SK-N-MC (cell line): Measurements from ENCODE around the gene RAP1GAP.

Experiments used
- DNase-seq: peaks from one replicate; pipeline ENCODE4 v3.0.0-alpha.2; 2011; ENCODE audit warnings: low read depth, low spot score
- H3K27ac ChIP-seq: fragments of 200-600 bp; sonication (generic); 2 replicates; pipeline ENCODE4 v1.5.1; 2016; ENCODE audit warnings: mixed run types
- H3K36me3 ChIP-seq: fragments of 200-600 bp; sonication (generic); 2 replicates; pipeline ENCODE4 v1.6.1; 2017; ENCODE audit warnings: antibody characterized with exemption, low read length, mixed read lengths; ENCODE audit not compliant: insufficient read depth
- H3K4me3 ChIP-seq: fragments of 200-600 bp; sonication (generic); 2 replicates; pipeline ENCODE4 v1.5.1; 2016
- H3K9ac ChIP-seq: fragments of 200-600 bp; sonication (generic); 2 replicates; pipeline ENCODE4 v1.8.0; 2017; ENCODE audit warnings: mixed run types, mixed read lengths; ENCODE audit not compliant: insufficient read length
- H3K9me3 ChIP-seq: fragments of 200-600 bp; sonication (generic); 2 replicates; pipeline ENCODE4 v1.6.1; 2017; ENCODE audit warnings: low read depth, mild to moderate bottlenecking, antibody characterized with exemption, low read length, moderate library complexity, mixed read lengths
- EZH2 ChIP-seq: fragments of 200-600 bp; sonication (generic); IDR thresholded peaks from one replicate; pipeline ENCODE4 v1.6.1; 2017; ENCODE audit warnings: antibody characterized with exemption
- FOXP2 ChIP-seq: optimal IDR thresholded peaks from 2 replicates; pipeline ENCODE3; 2011; ENCODE audit warnings: mild to moderate bottlenecking, moderate library complexity; ENCODE audit not compliant: insufficient read depth; ENCODE audit errors: extremely low read length, control extremely low read depth
- POLR2AphosphoS5 ChIP-seq: IDR thresholded peaks from 2 replicates; pipeline ENCODE4 v1.6.1; 2012; ENCODE audit warnings: mild to moderate bottlenecking, low read depth, low read length, borderline replicate concordance

The RAP1GAP gene

GRCh38 chr1:21574466-21575151 is 94.5 kb downstream of the RAP1GAP start:
- TF ChIP-seq POLR2AphosphoS5 (no peak), FOXP2 (no peak), EZH2 (no peak)
- H3K9me3 ChIP-seq = no peaks in the 10 kb centered on the region
- H3K27ac ChIP-seq = no peak overlapping the region
- DNase-seq = no peak
- H3K4me3 ChIP-seq = no peak overlapping the region
- H3K36me3 ChIP-seq = no peaks in the 10 kb centered on the region
- no peak overlapping the region for H3K9ac ChIP-seq

DNA sequence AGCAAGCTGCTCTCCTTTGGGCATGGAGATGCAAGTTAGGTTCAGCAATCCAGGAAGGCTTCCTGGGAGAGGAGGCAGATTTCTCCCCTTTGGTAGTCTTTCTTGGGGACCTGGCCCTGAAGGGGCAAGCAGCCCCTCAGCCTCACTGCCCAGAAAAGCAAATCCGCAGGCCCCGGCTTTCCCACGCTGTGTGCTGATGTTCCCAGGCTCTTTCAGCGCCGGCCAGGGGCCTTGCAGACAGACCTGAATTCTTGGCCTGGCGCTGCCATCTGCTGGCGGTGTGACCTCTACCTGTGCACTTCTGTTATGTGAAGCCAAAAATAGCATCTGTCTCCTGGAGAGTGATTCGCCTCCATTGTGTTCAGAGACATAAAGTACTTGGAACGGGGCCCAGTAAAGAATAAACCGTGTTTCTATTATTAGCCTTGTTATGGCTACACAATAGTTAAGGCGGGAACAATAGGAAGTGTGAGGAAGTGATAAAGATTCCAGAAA is 95.1 kb downstream of the RAP1GAP start:
- no peak for DNase-seq
- no peak overlapping the region for H3K27ac ChIP-seq
- TF ChIP-seq FOXP2 (no peak), POLR2AphosphoS5 (no peak), EZH2 (no peak)

GRCh38 chr1:21573475-21573874 is 95.7 kb downstream of the RAP1GAP start:
- no peak for DNase-seq

More for the DNA sequence above, 95.1 kb downstream of the RAP1GAP start:
- Histone ChIP-seq H3K4me3 (no peak overlapping the region), H3K9me3 (no peaks in the 10 kb centered on the region), H3K36me3 (no peaks in the 10 kb centered on the region), H3K9ac (no peak overlapping the region)

DNA sequence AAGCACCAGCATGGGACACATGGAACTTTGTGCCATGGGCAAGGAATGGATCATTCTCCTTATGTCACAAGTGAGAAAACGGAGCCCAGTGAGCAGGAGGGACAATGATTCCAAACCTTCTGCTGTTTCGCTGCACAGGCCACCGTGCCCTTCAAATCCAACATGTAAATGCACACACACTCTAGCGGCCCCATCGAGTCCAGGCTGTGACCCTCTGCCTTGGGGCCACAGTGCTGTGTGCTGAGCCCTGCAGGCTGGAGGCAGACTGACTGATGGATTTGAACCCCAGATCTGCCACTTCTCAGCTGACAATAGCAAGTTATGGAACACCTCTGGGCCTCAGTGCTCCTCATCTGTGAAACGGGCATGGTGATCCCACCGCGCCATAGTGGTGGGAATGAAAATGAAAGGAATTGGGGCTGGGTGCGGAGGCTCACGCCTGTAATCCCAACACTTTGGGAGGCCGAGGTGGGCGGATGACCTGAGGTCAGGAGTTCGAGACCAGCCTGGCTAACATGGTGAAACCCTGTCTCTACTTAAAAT is 96.4 kb downstream of the RAP1GAP start:
- TF ChIP-seq EZH2 (no peak), FOXP2 (no peak), POLR2AphosphoS5 (no peak)
- H3K36me3 ChIP-seq = no peaks in the 10 kb centered on the region
- DNase-seq = no peak

More at GRCh38 chr1:21573475-21573874, 95.7 kb downstream of the RAP1GAP start:
- Histone ChIP-seq H3K36me3 (no peaks in the 10 kb centered on the region), H3K9me3 (no peaks in the 10 kb centered on the region), H3K4me3 (no peak overlapping the region), H3K9ac (no peak overlapping the region), H3K27ac (no peak overlapping the region)
- TF ChIP-seq EZH2 = no peak
- TF ChIP-seq FOXP2 = no peak
- no peak for TF ChIP-seq POLR2AphosphoS5

DNA sequence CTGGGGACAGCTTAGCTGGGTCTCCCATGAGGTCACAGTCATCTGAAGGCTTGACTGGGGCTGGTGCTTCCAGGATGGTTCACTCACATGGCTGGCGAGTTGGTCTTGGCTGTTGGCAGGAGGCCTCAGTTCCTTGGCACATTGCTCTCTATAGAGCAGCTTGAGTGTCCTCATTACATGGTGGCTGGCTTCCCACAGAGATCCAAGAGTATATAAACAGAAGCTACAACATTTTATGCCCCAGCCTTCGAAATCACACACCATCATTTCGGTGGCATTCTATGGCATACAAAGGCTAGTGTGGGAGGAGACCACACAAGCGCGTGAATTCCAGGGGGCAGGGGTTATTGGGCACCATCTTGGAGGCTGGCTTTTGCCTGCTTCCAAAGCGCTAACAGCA is 96.9 kb downstream of the RAP1GAP start:
- Histone ChIP-seq H3K9ac (no peak overlapping the region), H3K36me3 (no peaks in the 10 kb centered on the region), H3K27ac (no peak overlapping the region), H3K4me3 (no peak overlapping the region), H3K9me3 (no peaks in the 10 kb centered on the region)
- no peak for DNase-seq
- TF ChIP-seq EZH2 = no peak
- no peak for TF ChIP-seq FOXP2
- no peak for TF ChIP-seq POLR2AphosphoS5

More for the DNA sequence above, 96.4 kb downstream of the RAP1GAP start:
- H3K9me3 ChIP-seq = no peaks in the 10 kb centered on the region
- no peak overlapping the region for H3K4me3 ChIP-seq
- no peak overlapping the region for H3K27ac ChIP-seq
- no peak overlapping the region for H3K9ac ChIP-seq

DNA sequence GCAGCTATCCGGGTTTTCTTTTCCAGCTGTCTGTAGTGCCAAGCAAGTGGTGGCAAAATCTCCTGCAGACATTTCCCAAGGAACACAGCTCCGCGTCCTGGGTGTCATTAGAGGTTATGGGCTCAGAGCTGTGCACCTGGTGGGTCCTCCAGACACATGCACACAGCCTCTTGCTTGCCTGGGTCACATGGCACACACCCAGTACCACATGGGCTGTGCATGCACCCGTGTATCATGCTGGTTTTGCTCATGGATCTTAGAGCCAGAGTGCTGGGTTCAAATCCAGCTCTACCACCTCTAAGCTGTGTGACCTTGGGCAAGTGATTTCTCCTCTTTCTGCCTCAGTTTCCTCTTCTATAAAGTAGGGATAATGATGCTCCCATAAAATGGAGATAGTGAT is 98.3 kb downstream of the RAP1GAP start:
- no peak for TF ChIP-seq EZH2
- TF ChIP-seq FOXP2 = no peak
- TF ChIP-seq POLR2AphosphoS5 = no peak
- Histone ChIP-seq H3K27ac (no peak overlapping the region), H3K4me3 (no peak overlapping the region), H3K9me3 (no peaks in the 10 kb centered on the region), H3K36me3 (no peaks in the 10 kb centered on the region), H3K9ac (no peak overlapping the region)
- DNase-seq = no peak

DNA sequence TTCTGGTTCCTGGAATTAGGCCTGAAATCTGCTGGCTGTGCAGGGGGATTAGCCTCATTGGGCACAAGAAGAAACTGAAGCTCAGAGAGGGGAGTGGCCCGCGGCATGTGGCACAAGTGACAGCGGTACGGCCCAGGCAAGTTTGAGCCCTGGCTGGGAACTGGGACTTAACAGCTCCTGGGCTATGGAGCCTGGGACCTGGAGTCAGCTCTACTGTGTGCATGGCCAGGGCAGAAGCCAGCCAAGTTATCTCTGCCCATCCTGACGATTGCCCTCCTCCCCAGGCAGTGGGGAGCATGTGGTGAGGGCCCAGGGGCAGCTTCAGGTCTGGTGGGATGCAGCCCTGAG is 98.7 kb downstream of the RAP1GAP start:
- TF ChIP-seq POLR2AphosphoS5 (no peak), FOXP2 (no peak), EZH2 (no peak)
- no peaks in the 10 kb centered on the region for H3K9me3 ChIP-seq
- H3K9ac ChIP-seq = no peak overlapping the region
- no peaks in the 10 kb centered on the region for H3K36me3 ChIP-seq
- no peak overlapping the region for H3K27ac ChIP-seq
- DNase-seq = no peak
- no peak overlapping the region for H3K4me3 ChIP-seq

DNA sequence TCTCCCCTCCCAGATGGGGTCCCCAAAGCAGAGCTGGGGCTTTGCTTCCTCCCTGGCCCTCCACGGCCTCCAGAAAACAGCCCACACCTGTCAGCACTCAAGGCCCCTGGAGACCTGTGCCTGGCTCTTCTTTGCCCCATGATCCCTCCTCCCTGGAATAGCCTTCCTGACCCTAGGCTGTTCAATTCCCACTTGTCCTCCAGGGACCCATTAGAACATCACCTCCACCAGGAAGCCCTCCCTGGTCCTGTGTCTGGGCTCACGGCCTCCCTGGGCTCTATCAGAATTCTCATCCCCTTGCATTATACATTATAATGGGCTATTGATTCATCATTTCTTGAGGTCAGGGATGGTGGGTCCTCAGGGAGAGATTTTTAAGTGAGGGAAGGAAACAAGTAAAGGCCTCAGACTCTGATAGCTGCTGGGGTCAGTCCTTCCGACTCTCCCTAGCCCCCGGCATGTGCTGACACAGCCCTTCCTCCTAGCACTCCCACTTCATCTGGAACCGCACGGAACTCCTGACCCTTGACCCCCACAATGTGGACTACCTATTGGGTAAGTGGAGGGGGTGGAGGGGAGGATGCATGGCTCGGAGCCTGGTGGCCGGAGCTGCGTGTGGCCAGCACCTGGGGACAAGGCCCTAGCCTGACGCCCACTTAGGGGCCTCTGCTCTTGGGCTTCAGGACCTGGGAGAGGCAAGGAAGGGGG is 99.2 kb downstream of the RAP1GAP start:
- no peak for DNase-seq

More for the DNA sequence above, 99.2 kb downstream of the RAP1GAP start:
- Histone ChIP-seq H3K27ac (no peak overlapping the region), H3K36me3 (no peaks in the 10 kb centered on the region), H3K9ac (no peak overlapping the region), H3K9me3 (no peaks in the 10 kb centered on the region), H3K4me3 (no peak overlapping the region)
- no peak for TF ChIP-seq POLR2AphosphoS5
- TF ChIP-seq EZH2 = no peak
- TF ChIP-seq FOXP2 = no peak
